Ishikawa (cell line): ENCODE results near the gene SDK1.

Experiments used
- CEBPB ChIP-seq: IDR thresholded peaks from 2 replicates; pipeline ENCODE4 v1.6.1; 2012
- CREB1 ChIP-seq: IDR thresholded peaks from 2 replicates; pipeline ENCODE4 v1.6.1; 2012; ENCODE audit warnings: low read depth
- EGR1 ChIP-seq: IDR thresholded peaks from 2 replicates; pipeline ENCODE4 v1.6.1; 2012
- EP300 ChIP-seq: IDR thresholded peaks from 2 replicates; pipeline ENCODE4 v1.6.1; 2012; ENCODE audit warnings: borderline replicate concordance
- FOXM1 ChIP-seq: IDR thresholded peaks from 2 replicates; pipeline ENCODE4 v1.6.1; 2012; ENCODE audit warnings: low read depth, borderline replicate concordance
- MAX ChIP-seq: IDR thresholded peaks from 2 replicates; pipeline ENCODE4 v1.6.1; 2012
- NFIC ChIP-seq: IDR thresholded peaks from 2 replicates; pipeline ENCODE4 v1.6.1; 2012
- RAD21 ChIP-seq: IDR thresholded peaks from 2 replicates; pipeline ENCODE4 v1.6.1; 2012; ENCODE audit warnings: low read depth
- REST ChIP-seq: IDR thresholded peaks from 2 replicates; pipeline ENCODE4 v1.6.1; 2012; ENCODE audit warnings: low read depth, mild to moderate bottlenecking
- TAF1 ChIP-seq: IDR thresholded peaks from 2 replicates; pipeline ENCODE4 v1.6.1; 2012; ENCODE audit warnings: low read depth, mild to moderate bottlenecking
- TCF12 ChIP-seq: IDR thresholded peaks from 2 replicates; pipeline ENCODE4 v1.6.1; 2012; ENCODE audit warnings: low read depth
- TEAD4 ChIP-seq: IDR thresholded peaks from 2 replicates; pipeline ENCODE4 v1.6.1; 2012
- USF1 ChIP-seq: IDR thresholded peaks from 2 replicates; pipeline ENCODE4 v1.6.1; 2012
- YY1 ChIP-seq: IDR thresholded peaks from 2 replicates; pipeline ENCODE4 v1.6.1; 2012; ENCODE audit warnings: low read depth
- ZBTB7A ChIP-seq: IDR thresholded peaks from 2 replicates; pipeline ENCODE4 v1.6.1; 2012; ENCODE audit warnings: low read depth

SDK1 gene

GRCh38 chr7:4098169-4098568 is 797.1 kb downstream of the SDK1 start:
- TF ChIP-seq TEAD4 (no peak), EP300 (no peak), CEBPB (no peak), YY1 (no peak), NFIC (no peak), TAF1 (no peak), TCF12 (no peak), FOXM1 (no peak), CREB1 (no peak), EGR1 (no peak), ZBTB7A (no peak), REST (no peak), USF1 (no peak), RAD21 (no peak), MAX (no peak)

GRCh38 chr7:4099651-4100050 is 798.6 kb downstream of the SDK1 start:
- TF ChIP-seq REST (no peak), MAX (no peak), RAD21 (no peak), TAF1 (no peak), EGR1 (no peak), TCF12 (no peak), USF1 (no peak), TEAD4 (no peak), ZBTB7A (no peak), EP300 (no peak), CEBPB (no peak), NFIC (no peak), YY1 (no peak), CREB1 (no peak), FOXM1 (no peak)

- TF ChIP-seq YY1 (no peak), EP300 (no peak), MAX (no peak), TCF12 (no peak), RAD21 (no peak), FOXM1 (no peak), CREB1 (no peak), REST (no peak), ZBTB7A (no peak), CEBPB (no peak), USF1 (no peak), EGR1 (no peak), NFIC (no peak), TEAD4 (no peak), TAF1 (no peak)
These were observed 799.1 kb downstream of the SDK1 start for GRCh38 chr7:4100148-4100547.

GRCh38 chr7:4100691-4101090 is 799.6 kb downstream of the SDK1 start:
- TF ChIP-seq REST (no peak), RAD21 (no peak), FOXM1 (no peak), NFIC (no peak), USF1 (no peak), TAF1 (no peak), EP300 (no peak), TCF12 (no peak), TEAD4 (no peak), EGR1 (no peak), MAX (no peak), CREB1 (no peak), YY1 (no peak), ZBTB7A (no peak), CEBPB (no peak)
